NCI-H345 treated with DMSO at 0.1 percent for 48 hours (cell line): ENCODE results near the gene NRP2.

Source experiments
- DNase-seq: peaks from one replicate; lab custom pipeline; 2025; ENCODE audit not compliant: unreplicated experiment; lab: John Stamatoyannopoulos, UW

Gene NRP2

DNA sequence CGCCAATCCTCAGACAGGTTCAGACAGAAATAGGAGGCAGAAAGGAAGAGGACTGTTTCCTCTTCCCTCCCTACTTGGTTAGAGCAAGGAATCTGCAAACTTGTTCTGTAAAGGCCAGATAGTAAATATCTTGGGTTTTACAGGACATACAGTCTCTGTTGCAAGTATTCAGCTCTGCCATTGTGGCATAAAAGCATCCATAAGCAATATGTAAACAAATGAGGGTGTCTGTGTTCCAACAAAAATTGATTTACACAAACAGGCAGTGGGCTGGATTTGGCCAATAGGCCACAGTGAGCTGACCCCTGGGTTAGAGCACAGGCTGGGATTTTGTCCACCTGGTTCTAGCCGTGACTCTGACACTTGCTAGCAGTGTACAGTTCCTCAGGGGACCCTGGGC lies 89.4 kb downstream of the NRP2 start:
- DNase-seq: no peak

DNA sequence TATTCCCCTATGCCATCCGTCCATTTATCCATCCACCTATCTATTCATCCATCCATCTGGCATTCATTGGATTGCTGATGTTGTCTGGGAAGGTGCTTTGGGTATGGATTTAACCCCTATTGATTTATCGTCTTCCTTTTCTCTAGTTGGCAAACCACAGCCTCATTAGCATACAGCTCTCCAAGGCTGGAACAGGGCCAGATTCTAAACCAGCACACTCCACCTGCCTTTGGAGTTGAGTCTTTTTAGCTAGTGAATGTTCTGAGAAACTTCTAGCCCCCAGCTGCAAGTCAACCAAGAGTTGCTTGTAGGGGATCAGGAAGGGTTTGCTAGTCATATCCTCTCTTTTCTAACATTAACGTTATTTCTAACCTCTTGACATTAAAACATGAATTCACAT lies 90.7 kb downstream of the NRP2 start:
- peak; percentile 91 for DNase-seq

DNA sequence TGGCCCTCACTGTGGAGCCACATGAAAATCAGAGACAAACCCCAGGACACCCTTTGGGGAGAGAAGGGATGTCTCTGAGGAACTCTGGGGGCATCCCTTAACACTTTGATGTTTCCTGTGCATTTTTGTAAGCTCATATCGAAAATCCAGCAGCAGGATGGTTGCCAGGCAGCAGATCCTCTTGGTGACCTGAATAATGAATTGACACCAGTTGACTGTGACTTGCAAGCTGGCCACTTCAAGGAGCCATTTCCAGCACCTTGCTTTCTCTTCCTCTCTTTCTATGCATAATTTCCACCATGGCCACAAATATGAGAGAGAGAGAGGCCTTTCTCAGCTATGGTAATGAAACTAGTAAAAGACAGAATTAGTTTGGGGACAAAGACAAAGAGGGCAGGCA lies 91.7 kb downstream of the NRP2 start:
- DNase-seq: no peak

DNA sequence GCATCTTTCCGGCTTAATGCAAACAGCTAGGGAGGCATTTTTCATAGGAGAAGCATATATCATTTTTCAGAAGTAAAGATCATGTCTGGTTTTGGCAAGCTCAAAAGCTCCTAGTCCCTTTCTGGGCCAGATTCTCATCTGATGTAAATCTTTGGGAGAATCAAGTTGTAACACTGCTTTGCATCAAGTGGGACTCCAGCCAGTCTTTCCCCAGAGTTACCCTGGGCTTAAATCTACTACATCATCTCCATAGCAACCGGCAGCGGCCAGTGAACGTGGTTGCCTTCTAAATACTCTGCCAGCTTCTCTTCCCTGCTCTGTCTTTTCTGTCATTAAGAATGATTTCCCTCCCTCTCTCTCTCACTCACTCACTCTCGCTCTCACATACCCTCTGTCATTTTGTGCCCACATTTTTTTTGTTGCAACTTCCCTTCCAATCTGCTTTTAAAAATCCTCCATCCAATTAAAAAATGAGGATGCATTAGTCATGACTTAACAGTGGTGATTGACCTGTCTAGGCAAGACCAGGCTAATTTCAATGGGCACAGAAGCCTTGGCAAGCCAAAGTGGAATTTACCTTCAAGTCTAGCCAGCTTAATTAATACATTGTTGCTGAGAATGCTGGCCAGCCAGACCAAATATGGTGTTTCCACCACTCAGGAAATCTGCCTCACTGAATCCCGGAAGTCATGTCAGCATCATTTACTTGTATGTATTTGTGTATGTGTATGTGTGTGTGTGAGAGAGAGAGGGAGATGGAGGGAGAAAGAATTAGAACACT lies 93.0 kb downstream of the NRP2 start:
- DNase-seq: no peak

DNA sequence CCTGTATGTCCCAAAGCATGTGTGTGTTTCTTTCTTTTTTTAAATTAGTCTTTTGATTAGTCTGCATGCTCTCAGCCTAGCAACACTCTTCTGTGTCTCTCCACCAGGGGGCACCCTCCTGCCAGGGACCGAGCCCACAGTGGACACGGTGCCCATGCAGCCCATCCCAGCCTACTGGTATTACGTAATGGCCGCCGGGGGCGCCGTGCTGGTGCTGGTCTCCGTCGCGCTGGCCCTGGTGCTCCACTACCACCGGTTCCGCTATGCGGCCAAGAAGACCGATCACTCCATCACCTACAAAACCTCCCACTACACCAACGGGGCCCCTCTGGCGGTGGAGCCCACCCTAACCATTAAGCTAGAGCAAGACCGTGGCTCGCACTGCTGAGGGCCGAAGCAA lies 93.8 kb downstream of the NRP2 start:
- no peak for DNase-seq

DNA sequence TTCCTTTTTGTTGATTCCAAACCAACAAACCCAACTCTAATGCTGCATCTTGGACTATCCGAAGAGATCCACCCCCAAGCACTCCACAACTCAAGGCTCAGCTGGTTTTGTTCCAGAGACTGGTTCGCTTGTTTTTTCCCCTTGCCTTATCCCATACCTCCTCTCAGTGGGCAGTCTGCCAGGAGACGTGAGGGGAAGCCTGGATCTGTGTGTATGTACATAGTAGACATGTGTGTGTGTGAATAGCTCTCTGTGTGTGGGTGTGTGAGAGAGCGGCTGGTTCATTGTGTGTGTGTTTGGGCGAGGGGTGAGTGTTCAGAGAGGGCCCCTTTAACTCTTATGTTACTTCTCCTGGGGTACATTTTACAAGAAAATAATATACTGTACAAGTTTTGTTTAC lies 94.4 kb downstream of the NRP2 start:
- DNase-seq: peak; percentile 38

DNA sequence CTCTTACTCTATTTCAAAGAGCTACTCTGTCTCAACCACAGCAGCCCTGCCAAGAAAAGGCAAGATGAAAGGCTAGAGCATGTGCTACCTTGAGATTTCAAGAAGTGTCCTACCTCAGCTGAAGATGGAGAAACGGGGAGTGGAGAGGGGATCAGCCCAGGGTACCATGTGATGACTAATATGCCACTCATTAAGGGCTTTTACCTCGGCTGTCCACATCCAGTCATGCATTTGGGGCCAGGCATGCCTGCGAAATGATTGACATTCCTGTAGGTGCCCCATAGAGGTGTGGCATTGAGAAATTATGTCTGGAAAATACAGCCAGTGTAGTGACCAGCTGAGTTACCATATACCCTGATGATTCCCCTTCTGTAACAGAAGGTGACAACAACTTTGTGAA lies 96.1 kb downstream of the NRP2 start:
- DNase-seq: no peak

DNA sequence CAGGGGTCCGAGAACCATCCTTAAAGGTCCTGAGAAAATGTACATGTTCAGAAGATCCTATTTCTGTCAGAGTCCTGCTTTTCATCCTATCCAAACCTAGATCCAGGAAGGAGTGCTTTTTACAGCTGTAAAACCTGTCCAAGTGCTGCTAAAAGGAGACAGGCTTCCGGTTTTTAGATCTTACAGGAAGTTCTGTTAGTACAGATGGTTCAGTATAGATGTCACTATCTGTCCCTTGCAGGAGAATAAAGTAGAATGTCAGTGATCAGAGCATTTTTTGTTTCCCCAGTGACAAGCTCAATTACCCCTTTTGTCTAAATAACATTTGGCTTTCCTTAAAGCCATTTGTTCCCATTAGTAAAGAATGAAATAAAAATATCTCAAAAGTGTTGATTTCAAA lies 98.3 kb downstream of the NRP2 start:
- no peak for DNase-seq

DNA sequence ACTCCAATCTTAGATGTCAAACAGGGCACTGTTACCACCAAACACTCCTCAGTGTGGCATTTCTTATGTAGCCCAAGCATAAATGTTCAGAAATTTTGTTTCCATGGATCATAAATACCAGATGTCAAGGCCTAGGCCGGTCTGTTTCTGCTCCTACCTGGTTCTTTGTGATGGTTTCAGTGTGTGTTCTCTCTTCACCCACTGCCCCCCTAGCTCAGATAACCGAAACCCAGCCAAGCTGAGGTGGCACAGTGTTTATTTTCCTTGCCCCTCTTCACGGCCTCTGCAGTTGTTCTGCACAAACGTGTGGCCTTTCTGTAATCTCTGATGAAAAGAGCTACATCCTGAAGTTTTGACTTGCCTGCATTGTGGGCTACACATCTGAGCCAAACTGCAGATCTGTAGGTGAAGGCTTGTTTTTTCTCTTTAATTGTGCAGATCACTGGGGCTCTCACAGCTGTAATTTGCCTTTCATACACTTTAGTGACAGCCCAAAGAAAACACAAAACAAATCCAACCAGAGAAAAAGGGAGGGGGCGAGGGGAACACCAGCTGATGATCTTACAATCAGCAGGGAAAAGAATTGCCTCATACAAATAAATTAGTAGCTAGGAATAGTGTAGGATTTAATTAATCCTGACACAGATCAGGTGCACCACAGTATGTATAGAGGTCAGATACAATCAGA lies 99.1 kb downstream of the NRP2 start:
- no peak for DNase-seq

DNA sequence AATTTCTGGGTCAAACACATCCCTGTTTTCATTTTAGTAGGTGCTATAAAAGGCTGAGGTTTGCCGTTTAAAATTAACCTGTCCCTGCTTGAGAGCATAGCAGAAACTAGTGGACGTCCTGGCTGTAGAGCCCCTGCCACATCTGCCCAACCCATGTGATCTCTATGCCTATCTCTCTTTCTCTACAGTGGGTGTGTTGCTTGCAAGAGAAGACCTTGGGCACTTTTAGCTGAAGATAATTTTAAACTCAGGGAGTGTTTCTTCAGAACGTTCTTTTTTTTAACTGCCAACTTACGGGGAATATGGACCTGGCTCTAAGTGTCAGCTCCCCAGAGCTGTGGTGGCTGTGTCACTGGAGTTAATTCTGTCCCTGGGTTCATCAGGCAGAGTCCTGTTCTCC lies 100.6 kb downstream of the NRP2 start:
- no peak for DNase-seq

DNA sequence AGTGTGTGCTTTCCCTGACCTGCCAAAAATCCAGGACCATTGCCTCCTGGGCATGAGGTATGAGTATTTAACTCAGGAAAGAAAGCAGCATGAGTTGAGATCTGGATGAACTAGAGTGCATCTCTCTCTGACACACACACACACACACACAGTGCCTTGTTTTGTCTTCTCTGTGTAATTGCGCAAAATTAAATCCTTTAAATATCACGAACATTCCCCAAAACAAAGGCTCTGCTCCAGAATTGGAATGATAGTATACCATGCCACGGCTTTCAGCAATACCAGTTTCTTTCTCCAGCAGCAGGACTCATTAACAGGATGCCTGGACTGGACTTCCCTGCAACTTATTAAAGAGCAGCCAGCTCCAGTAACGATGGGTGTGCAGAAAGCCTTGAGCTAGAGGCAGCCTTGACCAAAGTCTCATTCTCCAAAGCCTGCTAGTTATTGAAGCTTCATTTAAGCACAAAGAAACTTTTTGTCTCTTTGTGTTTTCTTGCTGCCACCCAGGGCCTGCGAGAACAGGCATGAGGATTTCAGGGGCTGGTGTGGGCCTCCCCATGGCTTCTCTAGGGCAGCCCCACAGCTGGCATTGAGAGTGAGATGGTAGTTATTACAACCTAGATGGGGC lies 101.7 kb downstream of the NRP2 start:
- no peak for DNase-seq

DNA sequence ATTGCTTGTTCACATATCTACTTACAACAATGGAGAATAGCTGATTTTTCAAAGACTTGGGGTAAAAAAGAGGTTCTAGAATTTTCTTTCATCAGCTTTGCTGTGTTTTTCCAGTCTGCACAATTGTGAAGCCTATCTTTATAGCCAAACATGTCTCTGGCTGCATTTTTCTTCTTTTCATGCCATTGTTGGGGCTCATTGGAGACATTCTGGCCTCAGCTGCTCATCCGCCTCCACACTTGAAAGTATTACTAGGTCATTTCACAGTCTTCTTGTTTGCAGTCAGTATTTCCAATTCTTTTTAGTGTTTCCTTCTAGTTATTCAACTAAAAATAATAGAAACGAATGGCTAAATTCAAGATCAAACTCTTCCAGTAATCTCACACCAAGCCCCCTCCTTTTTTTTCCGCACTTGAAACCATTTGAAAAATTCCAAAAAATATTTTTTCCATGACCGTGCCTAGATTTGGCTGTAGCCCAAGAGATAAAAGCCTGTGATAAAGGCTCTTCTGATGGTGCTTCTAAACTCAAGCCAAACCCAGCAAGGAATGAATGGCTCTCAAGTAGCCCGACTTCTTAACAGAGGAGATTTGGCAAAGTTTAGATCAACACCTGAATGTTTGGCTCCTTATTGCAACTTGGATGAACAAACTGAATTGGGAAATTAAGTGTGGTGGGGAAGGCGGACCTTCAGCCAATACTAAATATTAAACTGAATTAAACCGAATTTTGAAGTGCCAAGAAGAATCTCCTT lies 103.4 kb downstream of the NRP2 start:
- DNase-seq: no peak

DNA sequence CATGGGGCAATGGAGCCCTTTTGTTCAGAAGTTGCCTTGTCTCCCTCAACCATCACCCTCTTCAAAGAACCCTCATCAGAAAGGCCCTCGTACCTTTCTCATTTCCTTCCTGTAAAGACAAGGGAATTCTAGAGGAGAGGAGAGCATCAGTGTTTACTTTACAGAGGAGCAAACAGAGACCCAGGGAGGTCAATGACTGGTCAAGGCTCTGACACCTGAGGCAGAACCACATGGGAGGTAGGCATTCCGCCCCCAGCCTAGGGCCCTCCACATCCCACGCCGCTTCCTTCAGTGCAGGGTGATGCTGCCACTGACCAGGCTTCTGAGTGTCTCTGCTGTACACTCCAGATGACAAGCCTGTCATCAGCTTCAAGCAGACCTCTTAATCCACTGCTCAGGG lies 104.7 kb downstream of the NRP2 start:
- no peak for DNase-seq

DNA sequence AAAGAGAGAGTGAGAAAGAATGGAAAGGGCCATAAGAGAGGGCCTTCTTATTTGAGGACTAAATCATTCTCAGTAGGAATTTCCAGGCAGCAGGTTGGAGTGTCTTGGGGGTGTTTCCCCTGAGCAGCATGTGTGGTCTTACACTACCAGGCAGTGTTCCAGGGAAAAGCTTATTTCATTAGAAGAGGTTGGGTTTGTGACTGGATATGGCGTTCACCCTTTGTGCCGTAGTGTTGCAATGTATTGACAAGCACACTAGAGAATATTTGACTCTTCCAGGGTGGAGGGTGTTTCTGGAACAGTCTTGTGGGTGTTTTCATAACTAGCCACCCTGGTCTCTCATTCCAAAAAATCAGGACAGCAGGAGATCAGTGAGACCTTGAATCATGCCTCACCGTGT lies 105.5 kb downstream of the NRP2 start:
- no peak for DNase-seq

DNA sequence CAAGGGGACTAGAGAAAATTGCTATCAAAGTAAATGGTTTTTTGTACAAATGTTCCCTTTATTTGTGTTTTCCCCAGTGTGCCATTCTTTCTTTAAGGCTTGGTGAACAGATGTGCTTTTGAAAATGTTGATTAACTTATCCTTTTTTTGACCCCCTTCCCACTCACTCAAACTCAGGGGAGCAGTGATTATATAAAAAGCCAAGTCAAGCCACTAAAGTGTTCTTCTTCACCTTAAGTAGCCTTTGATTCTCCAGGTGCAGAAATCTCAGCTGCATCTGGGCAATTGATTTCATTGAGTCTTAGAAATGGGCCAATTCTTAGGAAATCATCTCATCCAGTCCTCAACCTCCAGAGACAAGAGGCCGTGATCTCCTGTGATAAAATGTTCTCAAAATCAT lies 107.6 kb downstream of the NRP2 start:
- DNase-seq: no peak

DNA sequence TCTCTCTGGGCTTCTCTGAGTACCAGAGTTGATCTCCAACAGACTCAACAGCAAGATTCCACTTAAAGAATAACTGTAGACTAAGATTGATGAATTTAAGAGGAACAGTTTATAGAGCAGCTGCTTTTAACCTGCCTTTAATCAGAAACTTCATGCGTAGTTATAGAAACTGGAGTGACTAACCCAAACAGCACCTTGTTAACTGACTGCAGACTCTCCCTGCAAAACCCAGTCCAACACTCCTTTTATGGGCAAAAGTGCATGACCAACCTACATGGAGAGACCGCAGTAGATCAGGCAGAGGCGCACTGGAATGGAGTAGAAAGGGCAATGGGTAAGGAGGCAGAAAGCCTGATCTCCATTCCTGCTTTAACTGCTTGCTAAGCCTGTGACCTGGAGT lies 110.6 kb downstream of the NRP2 start:
- no peak for DNase-seq

DNA sequence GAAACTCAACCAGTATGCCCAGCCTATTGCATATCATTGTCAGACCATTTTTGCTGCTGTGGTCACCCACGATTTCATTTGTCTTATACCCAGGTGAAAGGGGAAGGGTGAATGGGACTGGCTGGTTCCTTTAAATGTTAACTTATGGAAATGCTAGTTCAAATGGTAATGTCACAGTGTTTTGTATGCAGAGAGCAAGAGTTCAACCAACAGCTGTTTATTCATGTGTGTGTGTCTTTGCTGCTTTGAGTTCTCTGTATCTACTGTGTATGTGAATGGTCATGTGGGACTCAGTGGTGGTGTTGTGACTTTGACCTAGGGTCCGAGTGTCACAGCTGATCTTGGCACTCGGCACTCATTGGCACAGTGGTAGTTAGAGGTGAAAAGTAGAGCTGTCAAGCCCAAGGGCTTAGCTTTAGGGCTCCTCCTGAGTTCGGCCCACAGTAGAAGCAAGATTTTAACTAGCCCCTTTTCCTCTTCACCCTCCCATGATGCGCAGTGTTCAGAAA lies 114.6 kb downstream of the NRP2 start:
- no peak for DNase-seq

DNA sequence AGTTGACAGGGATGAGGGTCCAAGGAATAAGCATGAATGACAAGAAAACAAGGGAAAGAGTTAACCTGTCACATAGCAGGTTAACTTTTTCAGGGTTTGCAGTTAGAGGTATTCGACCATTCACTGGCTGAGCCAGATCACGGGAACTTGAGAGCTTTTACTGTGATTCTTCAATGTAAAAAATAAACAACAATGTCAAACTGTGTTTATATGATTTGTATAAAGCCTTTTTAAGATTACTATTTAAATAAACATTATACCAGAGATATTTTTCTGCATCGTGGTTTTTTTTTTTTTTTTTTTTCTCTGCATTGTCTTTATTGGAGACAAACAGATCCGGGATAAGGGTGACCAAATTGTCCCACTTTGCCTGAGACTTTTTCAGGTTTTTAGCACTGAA lies 115.6 kb downstream of the NRP2 start:
- DNase-seq: no peak

DNA sequence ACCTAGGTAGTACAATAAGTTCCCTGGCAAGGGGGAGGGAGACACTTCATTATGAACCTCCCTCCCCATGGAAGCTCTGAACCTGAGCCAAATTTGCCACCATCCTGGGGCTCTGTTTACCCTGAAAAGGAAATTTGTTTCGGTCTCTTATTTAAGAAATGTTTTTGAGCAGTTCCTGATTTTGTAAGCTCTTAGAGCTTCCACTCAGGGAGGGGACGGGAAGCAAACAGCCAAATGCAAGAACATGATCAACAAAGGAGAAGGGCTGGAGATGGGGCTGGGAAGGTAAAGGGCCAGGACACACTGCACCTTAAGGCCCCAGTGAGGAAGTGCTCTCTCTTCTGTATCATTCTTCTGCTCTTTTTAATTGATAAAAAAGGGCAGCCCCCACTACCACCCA lies 117.9 kb downstream of the NRP2 start:
- no peak for DNase-seq

DNA sequence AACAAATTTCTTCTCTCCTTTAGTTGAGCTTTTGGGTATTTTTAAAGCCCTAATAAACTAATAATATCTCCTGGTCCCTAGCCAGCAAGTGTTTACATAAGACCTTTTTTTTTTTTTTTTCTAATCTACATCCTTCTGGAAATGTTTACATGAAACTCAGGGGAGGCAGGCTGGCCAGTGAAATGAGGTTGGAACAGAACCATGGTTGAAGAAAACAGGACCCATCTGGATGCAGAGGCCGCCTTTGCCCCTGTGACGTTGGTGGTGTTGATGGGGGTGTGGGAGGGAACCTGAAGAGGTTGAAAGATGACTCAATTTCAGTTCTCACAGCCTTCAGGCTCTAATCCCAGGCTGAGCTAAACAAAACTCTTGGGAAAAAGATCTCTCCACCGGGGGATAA lies 118.5 kb downstream of the NRP2 start:
- DNase-seq: no peak

DNA sequence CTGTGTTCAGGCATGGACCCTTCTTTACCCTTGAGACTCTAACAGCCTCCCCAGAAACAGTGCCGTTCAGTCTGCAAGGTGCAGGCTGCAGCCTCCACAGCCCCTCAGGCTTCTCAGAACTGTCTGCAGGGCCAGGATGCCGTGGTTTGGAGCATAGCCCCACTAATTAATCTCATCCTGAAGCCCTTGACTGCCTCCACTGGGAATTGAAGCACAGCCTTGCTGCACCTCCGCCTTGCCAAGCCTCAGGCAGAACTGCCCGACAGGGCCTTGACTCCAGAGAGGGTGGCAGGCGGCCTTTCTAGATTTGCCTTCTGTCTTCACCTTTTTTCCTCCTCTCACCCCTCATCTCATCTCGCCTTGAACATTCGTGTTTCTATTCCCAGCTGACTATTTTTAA lies 119.8 kb downstream of the NRP2 start:
- DNase-seq: no peak

DNA sequence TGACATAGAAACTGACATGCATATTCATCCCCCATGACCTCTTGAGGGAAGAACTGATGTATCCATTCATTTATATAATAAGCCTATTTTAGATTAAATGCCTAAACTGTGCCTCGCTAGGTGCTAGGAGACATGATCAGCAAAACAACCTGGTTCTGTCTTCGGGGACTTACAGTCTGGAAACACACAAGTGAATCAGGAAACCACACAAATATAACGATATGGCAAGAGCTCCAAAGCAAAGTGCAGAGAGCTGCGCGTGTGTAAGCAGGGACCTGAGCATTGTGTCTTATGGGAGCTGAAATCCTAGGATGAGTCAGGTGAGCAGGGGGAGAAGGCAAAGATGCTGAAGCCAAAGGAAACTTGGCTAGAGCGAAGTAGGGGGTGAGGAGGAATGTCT lies 120.6 kb downstream of the NRP2 start:
- DNase-seq: no peak
